Activated naive CD4-positive, alpha-beta T cell treated with anti-CD3 and anti-CD28 coated beads for 36 hours (primary cell): ENCODE data around the gene MYCL. TPM values are rescaled to one million over a fixed set of nuclear protein-coding genes. Genes with fewer than 3 reads are reported as not detected.

Experiments
- CTCF ChIA-PET: fragments of 350-600 bp; sonication (Branson Sonifier 250); formaldehyde crosslinking; loops from one replicate; lab custom pipeline; 2021; ENCODE audit warnings: antibody characterized with exemption; lab: Charles Lee
- DNase-seq: peaks from one replicate; pipeline ENCODE4 v3.0.0-alpha.2; 2020
- H3K27ac Mint-ChIP-seq: one replicate; pipeline ENCODE4 v1.8.0; 2021; ENCODE audit warnings: mild to moderate bottlenecking, mixed read lengths
- H3K27me3 Mint-ChIP-seq: one replicate; pipeline ENCODE4 v1.8.0; 2021; ENCODE audit warnings: low read depth, mixed read lengths
- H3K36me3 Mint-ChIP-seq: one replicate; pipeline ENCODE4 v1.8.0; 2021; ENCODE audit warnings: low read depth, mixed read lengths
- H3K4me1 Mint-ChIP-seq: one replicate; pipeline ENCODE4 v1.8.0; 2021; ENCODE audit warnings: low read depth, mixed read lengths
- H3K4me3 Mint-ChIP-seq: one replicate; pipeline ENCODE4 v1.8.0; 2021; ENCODE audit warnings: mild to moderate bottlenecking, moderate library complexity, mixed read lengths
- H3K9me3 Mint-ChIP-seq: one replicate; pipeline ENCODE4 v1.8.0; 2021; ENCODE audit warnings: mixed read lengths
- intact Hi-C: fragments of 100-400 bp; cut with micrococcal nuclease; formaldehyde crosslinking; loops from one replicate; pipeline ENCODE4 v1.15.1; 2023
- total RNA-seq, 2 experiments: library from RNA; stranded (reverse); gene quantifications; one replicate each; pipeline ENCODE4 v1.2.3, GENCODE V29; 2021

The MYCL gene, protein sequence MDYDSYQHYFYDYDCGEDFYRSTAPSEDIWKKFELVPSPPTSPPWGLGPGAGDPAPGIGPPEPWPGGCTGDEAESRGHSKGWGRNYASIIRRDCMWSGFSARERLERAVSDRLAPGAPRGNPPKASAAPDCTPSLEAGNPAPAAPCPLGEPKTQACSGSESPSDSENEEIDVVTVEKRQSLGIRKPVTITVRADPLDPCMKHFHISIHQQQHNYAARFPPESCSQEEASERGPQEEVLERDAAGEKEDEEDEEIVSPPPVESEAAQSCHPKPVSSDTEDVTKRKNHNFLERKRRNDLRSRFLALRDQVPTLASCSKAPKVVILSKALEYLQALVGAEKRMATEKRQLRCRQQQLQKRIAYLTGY
- total RNA-seq: under 1 TPM in 1 of 2 experiments, not detected in 1; 0.19 TPM

DNA sequence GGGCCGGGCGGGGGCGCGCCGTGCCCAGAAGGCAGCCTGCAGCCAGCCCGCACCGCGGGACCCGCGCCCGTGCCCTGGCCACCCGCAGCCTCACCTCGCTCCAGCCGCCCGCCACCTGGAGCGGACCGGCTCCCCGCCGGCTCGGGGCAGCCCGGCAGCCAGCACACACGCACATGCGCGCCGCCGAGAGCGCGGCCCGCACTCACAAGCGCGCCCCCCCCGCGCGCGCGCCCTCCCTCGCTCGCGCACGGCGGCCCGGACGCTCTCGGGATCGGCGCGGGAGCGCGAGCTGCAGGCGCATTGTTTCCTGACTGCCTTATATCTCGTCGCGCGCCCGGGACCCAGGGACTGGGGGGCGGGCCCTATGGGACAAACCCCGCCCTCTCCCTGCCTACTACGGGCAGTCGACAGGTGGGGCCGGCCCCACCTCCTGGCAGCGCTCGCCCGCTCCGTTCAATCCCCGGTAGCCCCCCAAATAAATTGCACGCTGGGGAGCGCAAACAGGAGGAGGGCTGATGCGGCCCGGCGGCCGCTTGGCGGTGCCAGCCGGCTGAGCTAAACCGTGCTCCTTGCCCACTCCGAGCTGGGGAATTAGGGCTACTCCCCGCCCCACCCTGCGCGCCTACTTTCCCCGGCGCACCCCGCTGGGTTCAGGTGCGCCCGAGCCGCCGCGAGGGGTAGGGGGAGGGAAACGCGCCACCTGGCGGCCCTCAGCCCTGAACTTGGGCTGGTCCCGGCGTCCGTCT, at the start of gene MYCL:
TSS of gene MYCL (minus strand) at position 204 of the 746 bp plus-strand sequence. CDS start 483 bp downstream, outside the sequence.
- H3K4me3 Mint-ChIP-seq: peak within 1 kb of the TSS; percentile 65
- H3K27me3 Mint-ChIP-seq: peaks cover 46% of the 10 kb centered on the region
- H3K4me1 Mint-ChIP-seq: peaks cover 8% of the 10 kb centered on the region
- H3K27ac Mint-ChIP-seq: no peak within 1 kb of the TSS
- intact Hi-C loops: loop anchor here (1.0 kb wide), 2 partner anchors 71 to 86 kb away; no protein-coding TSS in a partner anchor
- DNase-seq: peak; percentile 73
- no peaks in the 10 kb centered on the region for H3K36me3 Mint-ChIP-seq
- H3K9me3 Mint-ChIP-seq: no peaks in the 10 kb centered on the region
- CTCF ChIA-PET: interaction anchor here (0.6 to 3.9 kb wide), 29 partner anchors 9 to 516 kb away, joined by 3 to 62 read pairs (median 4); no protein-coding TSS in a partner anchor

DNA sequence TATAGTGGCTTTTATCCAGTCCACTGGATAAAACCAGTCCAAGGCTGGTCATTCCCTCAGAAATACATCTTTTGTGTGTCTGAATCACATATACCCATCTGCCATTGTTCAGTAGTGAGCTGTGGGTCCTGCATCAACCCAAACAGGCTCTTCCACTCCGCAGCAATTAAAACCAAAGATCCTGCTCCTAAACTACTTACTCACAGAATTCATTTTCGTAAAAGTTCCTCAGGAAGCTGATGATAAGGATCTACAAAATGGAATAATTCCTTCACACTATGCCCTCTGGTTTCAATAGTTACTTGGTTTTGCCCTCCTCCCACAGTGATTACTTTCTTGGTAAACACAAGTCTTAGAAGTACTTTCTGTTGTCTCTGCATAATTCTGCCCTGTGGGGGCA, 48.2 kb upstream of the MYCL start:
- Mint-ChIP-seq H3K4me3 (no peak overlapping the region), H3K4me1 (peaks cover 4% of the 10 kb centered on the region), H3K27ac (no peak overlapping the region), H3K36me3 (no peaks in the 10 kb centered on the region), H3K9me3 (no peaks in the 10 kb centered on the region), H3K27me3 (no peaks in the 10 kb centered on the region)
- CTCF ChIA-PET: interaction anchor here (1.3 kb wide), 1 partner anchor 30 kb away, joined by 3 read pairs; no protein-coding TSS in a partner anchor
- no peak for DNase-seq
- intact Hi-C loops: no loop called here

DNA sequence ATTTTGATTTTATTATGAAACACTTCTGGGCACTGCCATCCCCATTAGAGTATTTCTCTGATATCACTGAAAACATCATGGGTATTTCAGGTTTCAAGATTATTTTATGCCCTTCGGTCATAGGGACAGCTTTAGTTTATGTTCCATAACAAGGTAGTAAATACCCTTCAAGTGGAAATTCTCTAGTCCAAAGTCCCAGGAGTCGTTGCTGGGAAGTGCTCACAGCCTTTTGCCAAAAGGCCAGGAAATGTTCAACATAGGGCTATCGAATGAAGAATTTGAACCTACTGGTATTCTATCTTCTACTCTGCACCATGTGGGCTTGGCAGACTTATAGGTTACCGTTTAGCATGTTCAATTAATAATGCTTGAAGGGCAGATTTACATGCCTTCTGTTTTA, 45.5 kb upstream of the MYCL start:
- no peak for DNase-seq
- Mint-ChIP-seq H3K9me3 (no peaks in the 10 kb centered on the region), H3K4me3 (no peak overlapping the region), H3K4me1 (peaks cover 4% of the 10 kb centered on the region), H3K27me3 (no peaks in the 10 kb centered on the region), H3K27ac (no peak overlapping the region), H3K36me3 (no peaks in the 10 kb centered on the region)
- intact Hi-C loops: no loop called here
- CTCF ChIA-PET: interaction anchor here (0.6 to 0.7 kb wide), 2 partner anchors 25 to 537 kb away, joined by 3 to 5 read pairs; no protein-coding TSS in a partner anchor

DNA sequence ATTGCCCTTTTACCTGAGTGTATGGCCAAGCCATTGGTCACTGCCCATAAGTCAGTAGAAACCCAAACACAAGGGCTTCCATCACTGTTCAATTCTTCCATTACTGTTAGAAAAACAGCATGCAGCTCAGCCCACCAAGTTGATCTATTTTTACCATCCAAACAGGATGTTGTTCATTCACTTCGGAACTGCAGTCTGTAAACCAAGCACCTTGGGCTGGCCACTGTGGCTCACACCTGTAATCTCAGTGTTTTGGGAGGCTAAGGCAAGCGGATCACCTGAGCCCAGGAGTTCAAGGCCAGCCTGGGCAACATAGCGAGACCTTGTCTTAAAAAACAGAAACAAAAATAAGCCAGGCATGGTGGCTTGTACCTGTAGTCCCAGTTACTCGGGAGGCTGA, 44.5 kb upstream of the MYCL start:
- CTCF ChIA-PET: interaction anchor here (0.6 kb wide), 1 partner anchor 29 kb away, joined by 3 read pairs; no protein-coding TSS in a partner anchor
- Mint-ChIP-seq H3K4me1 (peaks cover 4% of the 10 kb centered on the region), H3K27ac (no peak overlapping the region), H3K36me3 (no peaks in the 10 kb centered on the region), H3K27me3 (no peaks in the 10 kb centered on the region), H3K9me3 (no peaks in the 10 kb centered on the region), H3K4me3 (no peak overlapping the region)
- intact Hi-C loops: no loop called here
- no peak for DNase-seq

DNA sequence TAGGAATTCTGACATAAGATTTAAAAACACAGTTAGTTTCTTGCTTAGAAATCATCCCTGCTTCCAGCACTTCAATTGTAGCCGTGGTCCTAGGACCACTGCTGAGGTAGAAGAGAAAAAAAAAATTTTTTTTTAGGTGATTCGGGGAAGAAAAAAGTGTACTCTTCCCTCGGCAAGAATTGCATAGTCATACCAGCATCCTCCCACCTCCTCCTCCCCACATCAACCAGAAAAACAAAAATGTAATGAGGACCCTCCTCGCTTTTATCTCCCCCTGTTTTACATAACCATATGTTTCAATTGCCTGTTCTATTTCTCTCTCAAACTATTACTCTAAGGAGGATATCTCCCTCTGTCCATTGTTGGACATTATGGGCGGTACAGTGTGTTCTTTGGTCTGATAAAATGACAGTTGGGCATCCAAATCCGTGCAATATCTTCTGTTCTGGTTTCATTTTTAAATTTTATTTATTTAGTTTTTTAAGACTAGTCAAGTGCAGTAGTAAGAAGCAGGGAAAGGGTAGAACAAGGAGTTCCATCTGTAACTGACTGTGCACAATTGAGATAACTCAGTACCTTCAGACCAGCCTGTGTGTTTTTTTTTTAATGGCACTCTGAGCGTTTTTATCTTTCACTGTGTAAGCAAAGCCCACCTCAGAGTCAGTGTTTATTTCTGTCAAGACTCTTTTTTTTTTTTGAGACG, 42.8 kb upstream of the MYCL start:
- CTCF ChIA-PET: interaction anchor here (0.7 to 0.8 kb wide), 2 partner anchors 15 to 17 kb away, joined by 3 to 6 read pairs; no protein-coding TSS in a partner anchor
- Mint-ChIP-seq H3K27me3 (no peaks in the 10 kb centered on the region), H3K36me3 (no peaks in the 10 kb centered on the region), H3K9me3 (no peaks in the 10 kb centered on the region), H3K4me3 (no peak overlapping the region), H3K27ac (no peak overlapping the region), H3K4me1 (peaks cover 4% of the 10 kb centered on the region)
- DNase-seq: no peak
- intact Hi-C loops: no loop called here

DNA sequence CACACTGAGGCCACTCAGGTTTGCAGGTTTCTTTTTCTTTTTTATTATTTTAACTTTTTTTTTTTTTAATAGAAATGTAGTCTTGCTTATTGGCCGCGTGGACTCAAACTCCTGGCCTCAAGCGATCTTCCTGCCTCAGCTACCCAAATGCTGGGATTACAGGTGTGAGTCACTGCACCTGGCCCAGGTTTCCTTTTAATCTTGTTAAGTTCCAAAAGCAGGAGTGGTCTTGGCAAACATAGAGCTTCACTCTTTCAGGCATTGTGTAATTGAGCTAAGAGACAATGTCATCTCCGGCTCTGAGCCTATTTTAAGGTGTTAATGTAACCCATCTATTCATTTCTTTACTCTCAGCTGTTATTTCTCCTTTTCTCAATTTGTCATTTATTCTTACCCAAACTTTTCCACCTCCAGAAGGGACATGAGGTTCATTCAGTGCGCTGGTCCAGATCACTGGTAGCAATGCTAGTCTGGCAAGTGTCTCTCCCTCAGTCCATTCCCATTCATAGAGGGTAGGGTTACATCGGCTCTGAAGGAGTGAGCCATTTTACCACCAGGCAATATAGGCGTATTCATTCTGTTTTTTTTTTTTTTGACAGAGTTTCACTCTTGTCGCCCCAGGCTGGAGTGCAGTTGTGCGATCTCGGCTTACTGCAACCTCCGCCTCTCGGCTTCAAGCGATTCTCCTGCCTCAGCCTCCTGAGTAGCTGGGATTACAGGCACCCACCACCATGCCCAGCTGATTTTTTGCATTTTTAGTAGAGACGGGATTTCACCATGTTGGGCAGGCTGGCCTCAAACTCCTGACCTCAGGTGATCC, 42.0 kb upstream of the MYCL start:
- no peak for DNase-seq
- CTCF ChIA-PET: interaction anchor here (0.6 to 0.9 kb wide), 2 partner anchors 30 to 76 kb away, joined by 3 read pairs; no protein-coding TSS in a partner anchor
- intact Hi-C loops: no loop called here

DNA sequence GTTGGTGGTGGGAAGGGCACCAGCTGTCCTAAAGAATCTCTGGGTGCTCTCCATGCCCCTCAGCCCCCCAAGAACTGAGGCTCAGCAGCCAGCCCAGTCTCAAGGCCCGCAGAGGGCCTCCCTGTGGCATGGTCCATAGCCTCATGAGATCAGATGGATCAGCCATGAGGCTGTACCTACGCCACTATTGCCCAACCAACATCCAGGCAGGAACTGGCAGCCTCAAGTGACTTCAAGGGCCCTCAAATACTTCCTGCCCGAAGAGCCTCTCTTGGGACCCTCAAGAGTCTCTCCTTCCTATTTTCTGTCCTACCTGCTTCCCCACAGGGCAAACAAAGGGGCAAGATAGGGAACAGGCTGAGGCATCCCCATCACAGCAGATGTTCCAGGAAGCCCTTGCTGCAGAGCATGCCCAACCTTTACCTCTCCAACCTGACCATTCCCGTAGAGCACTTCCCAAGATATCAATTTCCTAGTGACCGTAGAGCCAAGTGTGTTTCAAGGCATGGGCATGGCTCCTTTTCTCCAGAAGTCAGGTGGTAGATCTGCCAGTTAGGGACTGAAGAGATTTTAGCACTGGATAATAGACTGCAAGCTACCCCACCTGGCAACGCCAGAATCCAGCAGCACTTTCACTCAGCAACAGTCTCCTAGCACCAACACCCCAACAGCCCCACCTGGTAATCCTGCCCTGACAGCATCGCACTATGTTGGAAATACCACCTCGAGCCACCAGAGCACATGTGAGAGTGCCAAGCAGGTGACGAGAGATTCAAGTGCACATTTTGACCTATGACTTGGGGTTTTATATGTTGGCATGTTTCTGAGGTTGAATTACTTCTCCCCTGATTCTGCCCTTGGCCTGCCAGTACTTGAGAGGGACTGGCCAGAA, 39.5 kb upstream of the MYCL start:
- H3K27me3 Mint-ChIP-seq: no peaks in the 10 kb centered on the region
- peaks cover 4% of the 10 kb centered on the region for H3K4me1 Mint-ChIP-seq
- H3K4me3 Mint-ChIP-seq: no peak overlapping the region
- H3K36me3 Mint-ChIP-seq: no peaks in the 10 kb centered on the region
- no peaks in the 10 kb centered on the region for H3K9me3 Mint-ChIP-seq
- no peak overlapping the region for H3K27ac Mint-ChIP-seq
- DNase-seq: no peak
- intact Hi-C loops: no loop called here
- CTCF ChIA-PET: interaction anchor here (1.3 kb wide), 1 partner anchor 22 kb away, joined by 4 read pairs; no protein-coding TSS in a partner anchor

More for the DNA sequence above, 42.0 kb upstream of the MYCL start:
- H3K36me3 Mint-ChIP-seq: no peaks in the 10 kb centered on the region
- H3K27me3 Mint-ChIP-seq: no peaks in the 10 kb centered on the region
- H3K9me3 Mint-ChIP-seq: no peaks in the 10 kb centered on the region
- H3K4me1 Mint-ChIP-seq: peaks cover 4% of the 10 kb centered on the region
- H3K4me3 Mint-ChIP-seq: no peak overlapping the region
- H3K27ac Mint-ChIP-seq: no peak overlapping the region

DNA sequence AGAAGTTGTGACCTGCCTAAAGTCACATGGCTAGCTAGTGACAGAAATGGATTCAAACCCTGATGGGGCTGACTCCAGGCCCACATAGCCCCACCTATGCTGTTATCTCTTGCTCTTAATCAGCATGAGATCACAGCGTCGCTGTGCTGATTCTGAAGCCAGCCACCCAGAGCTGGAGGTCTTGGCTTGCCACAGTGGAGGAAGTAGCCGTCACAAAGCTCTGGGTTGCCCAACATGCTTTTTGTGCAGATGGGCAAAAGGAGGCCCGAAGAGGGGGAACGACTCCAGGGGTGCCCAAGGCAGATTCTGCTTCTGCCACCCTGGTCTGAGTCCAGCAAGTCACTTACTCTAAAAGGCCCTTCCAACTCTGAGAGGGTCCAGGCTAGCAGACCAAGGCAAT, 38.5 kb upstream of the MYCL start:
- Mint-ChIP-seq H3K27me3 (no peaks in the 10 kb centered on the region), H3K9me3 (no peaks in the 10 kb centered on the region), H3K4me3 (no peak overlapping the region), H3K36me3 (no peaks in the 10 kb centered on the region), H3K4me1 (peaks cover 4% of the 10 kb centered on the region), H3K27ac (no peak overlapping the region)
- no peak for DNase-seq
- intact Hi-C loops: no loop called here
- CTCF ChIA-PET: interaction anchor here (1.3 kb wide), 1 partner anchor 21 kb away, joined by 4 read pairs; no protein-coding TSS in a partner anchor

DNA sequence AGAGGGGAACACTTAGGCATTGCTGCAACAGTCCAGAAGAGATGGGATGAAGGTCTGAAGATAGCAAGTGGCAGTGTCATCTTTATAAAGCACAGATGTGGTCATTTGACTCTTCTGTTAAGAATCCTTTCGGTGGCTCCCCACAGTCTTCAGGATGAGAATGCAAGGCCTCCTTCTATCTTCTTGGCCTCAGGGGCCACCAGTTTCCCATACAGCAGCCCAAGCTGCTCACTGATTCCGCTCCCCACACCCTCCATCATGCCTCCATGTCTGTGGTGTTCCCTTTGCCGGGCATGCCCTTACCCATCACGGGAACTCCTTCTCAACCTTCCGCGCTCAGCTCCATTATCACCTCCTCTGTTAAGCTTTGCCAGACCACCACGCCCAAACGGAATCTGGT, 37.1 kb upstream of the MYCL start:
- no peaks in the 10 kb centered on the region for H3K9me3 Mint-ChIP-seq
- no peak for DNase-seq
- intact Hi-C loops: no loop called here
- H3K36me3 Mint-ChIP-seq: no peaks in the 10 kb centered on the region
- no peak overlapping the region for H3K27ac Mint-ChIP-seq
- H3K4me1 Mint-ChIP-seq: no peaks in the 10 kb centered on the region
- H3K27me3 Mint-ChIP-seq: no peaks in the 10 kb centered on the region
- no peak overlapping the region for H3K4me3 Mint-ChIP-seq
- CTCF ChIA-PET: interaction anchor here (2.3 kb wide), 1 partner anchor 35 kb away, joined by 7 read pairs; no protein-coding TSS in a partner anchor

DNA sequence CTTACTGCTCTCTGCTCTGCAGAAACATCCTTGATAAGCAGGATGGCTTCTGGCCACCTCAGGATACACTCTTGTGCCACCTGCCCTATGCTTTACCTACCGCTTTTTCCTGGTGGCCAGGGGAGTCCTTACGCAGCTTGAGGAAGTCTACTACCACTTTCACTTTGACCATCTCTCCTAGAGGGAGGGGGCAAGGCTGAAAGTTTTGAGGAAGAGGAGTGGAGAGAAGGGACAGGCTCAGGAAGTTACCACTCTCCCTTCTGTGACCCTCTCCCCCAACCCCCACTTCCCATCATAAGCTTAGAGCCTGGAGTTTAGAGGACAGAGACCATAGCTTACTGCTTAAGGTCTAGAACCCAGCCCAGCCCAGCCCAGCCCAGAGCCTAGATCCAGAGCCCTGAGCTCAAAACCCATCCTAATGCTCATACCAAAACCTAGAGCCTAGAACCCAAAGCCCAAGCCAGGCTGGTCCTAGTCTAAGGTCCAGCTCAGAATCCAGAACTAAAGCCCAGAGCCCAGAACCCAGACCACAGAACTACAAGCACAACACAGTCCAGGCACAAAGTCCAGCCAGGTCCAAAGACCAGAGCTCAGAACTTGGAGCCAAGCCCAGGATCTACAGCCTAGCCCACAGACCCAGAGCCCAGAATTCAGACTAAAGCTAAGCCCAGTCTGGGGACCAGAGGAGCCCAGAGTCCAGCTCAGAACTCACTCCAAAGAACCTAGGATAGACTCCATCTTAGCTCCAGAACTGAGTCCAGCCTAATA, 35.2 kb upstream of the MYCL start:
- DNase-seq: no peak
- no peaks in the 10 kb centered on the region for H3K9me3 Mint-ChIP-seq
- H3K4me1 Mint-ChIP-seq: no peaks in the 10 kb centered on the region
- H3K36me3 Mint-ChIP-seq: no peaks in the 10 kb centered on the region
- intact Hi-C loops: no loop called here
- CTCF ChIA-PET: interaction anchor here (0.6 to 2.3 kb wide), 5 partner anchors 17 to 624 kb away, joined by 3 to 7 read pairs (median 4); no protein-coding TSS in a partner anchor
- H3K27me3 Mint-ChIP-seq: no peaks in the 10 kb centered on the region
- H3K4me3 Mint-ChIP-seq: no peak overlapping the region
- no peak overlapping the region for H3K27ac Mint-ChIP-seq
